Endodermal cell (in vitro differentiated cells): Measurements from ENCODE around the gene ZFYVE28. TPM values are rescaled to one million over a fixed set of nuclear protein-coding genes. Genes with fewer than 3 reads are reported as not detected.

Source experiments
- DNase-seq: peaks from one replicate; pipeline ENCODE4 v3.0.0-alpha.2; 2017
- H3K27ac ChIP-seq: 2 replicates; pipeline ENCODE4 v1.5.1; 2013; ENCODE audit warnings: mild to moderate bottlenecking, low read depth, low read length, moderate library complexity
- H3K27me3 ChIP-seq: 2 replicates; pipeline ENCODE4 v1.6.1; 2013; ENCODE audit warnings: mild to moderate bottlenecking, low read length, moderate library complexity; ENCODE audit not compliant: insufficient read depth, control insufficient read depth, poor library complexity, severe bottlenecking
- H3K36me3 ChIP-seq: 2 replicates; pipeline ENCODE4 v1.7.0; 2013; ENCODE audit warnings: mild to moderate bottlenecking, low read length, moderate library complexity; ENCODE audit not compliant: control insufficient read depth, insufficient read depth
- H3K4me1 ChIP-seq: one replicate; pipeline ENCODE4 v1.7.0; 2013; ENCODE audit warnings: low read length; ENCODE audit not compliant: control insufficient read depth, insufficient read depth
- H3K4me3 ChIP-seq: 2 replicates; pipeline ENCODE4 v1.5.1; 2013; ENCODE audit warnings: mild to moderate bottlenecking, low read length, moderate library complexity
- H3K9ac ChIP-seq: 2 replicates; pipeline ENCODE4 v1.6.1; 2013; ENCODE audit warnings: mild to moderate bottlenecking, low read length, moderate library complexity; ENCODE audit not compliant: poor library complexity, severe bottlenecking; ENCODE audit errors: extremely low read depth
- H3K9me3 ChIP-seq: 2 replicates; pipeline ENCODE4 v1.6.1; 2013; ENCODE audit warnings: mild to moderate bottlenecking, low read length, moderate library complexity; ENCODE audit not compliant: control insufficient read depth
- H3K27ac Mint-ChIP-seq: 2 replicates; pipeline ENCODE4 v1.8.0; 2020; ENCODE audit warnings: mixed read lengths
- H3K27me3 Mint-ChIP-seq: 2 replicates; pipeline ENCODE4 v1.8.0; 2021; ENCODE audit warnings: mild to moderate bottlenecking, mixed read lengths; ENCODE audit not compliant: insufficient read depth
- H3K36me3 Mint-ChIP-seq: 2 replicates; pipeline ENCODE4 v1.8.0; 2020; ENCODE audit warnings: low read depth, mixed read lengths
- H3K4me1 Mint-ChIP-seq: 2 replicates; pipeline ENCODE4 v1.8.0; 2020; ENCODE audit warnings: mixed read lengths
- H3K4me3 Mint-ChIP-seq: 2 replicates; pipeline ENCODE4 v1.8.0; 2020; ENCODE audit warnings: mild to moderate bottlenecking, moderate library complexity, mixed read lengths
- H3K9me3 Mint-ChIP-seq: 2 replicates; pipeline ENCODE4 v1.8.0; 2020; ENCODE audit warnings: mild to moderate bottlenecking, mixed read lengths
- WGBS, 2 experiments: methylation state at CpG; one replicate each; pipeline versions ENCODE4 v1.1.5 to v1.1.7; 2013; ENCODE audit warnings: missing lambda C conversion rate in 2 of 2, mixed read lengths in 1 of 2; ENCODE audit not compliant: insufficient coverage in 1 of 2, insufficient read length in 1 of 2; 5-methylcytosine and 5-hydroxymethylcytosine counted together
- total RNA-seq, 2 donors: library from RNA; stranded (reverse); fragmentation: NEBNext Ultra II Directional in 1 of 2; extraction: Animal tissue kit (Norgen Biotek cat#: 25700) in 1 of 2; gene quantifications; 2 replicates in 1 of 2; 3 replicates in 1 of 2; pipeline ENCODE4 v1.2.1, GENCODE V29; 2021
- TF ChIP-seq, protein P1 (sequence below): fragments of 200-600 bp; sonication (generic); conservative IDR thresholded peaks from 2 replicates; pipeline ENCODE4 v1.5.0; 2021; ENCODE audit warnings: antibody characterized with exemption, mild to moderate bottlenecking

Gene ZFYVE28
- total RNA-seq, 2 donors from 2014 or later = 0.73 to 1.6 TPM

DNA sequence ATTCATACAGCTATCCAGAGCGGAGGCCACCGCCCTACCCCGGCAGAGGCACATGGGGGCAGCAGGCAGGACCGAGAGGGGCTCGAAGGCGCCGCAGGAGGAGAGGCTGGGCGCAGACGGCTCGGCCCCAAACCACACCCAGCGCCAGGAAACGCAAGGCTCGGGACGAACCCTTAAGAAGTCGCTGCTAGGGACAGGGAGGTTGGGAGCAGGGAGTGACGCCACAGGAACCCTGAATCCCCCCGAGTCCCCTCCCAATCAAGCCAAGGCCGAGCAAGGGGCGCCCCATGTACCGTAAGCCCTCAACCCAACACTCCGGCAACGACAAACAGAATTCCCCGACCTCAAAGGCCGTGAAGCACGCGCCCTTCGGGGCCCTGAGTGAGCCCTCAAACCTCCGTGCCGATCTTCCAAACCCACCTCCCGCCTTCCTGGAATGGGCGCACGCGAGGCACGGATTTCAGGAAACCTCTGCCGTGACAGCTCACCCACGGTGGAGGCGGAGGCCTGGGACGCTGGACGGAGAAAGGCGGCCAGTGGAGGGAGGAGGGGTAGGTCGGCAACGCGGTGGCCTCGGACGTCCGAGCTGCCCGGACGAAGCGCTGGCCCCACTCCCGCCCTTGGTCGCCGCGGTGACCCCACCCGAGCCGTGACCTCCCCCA lies 1.8 kb downstream of the ZFYVE28 start:
- Histone ChIP-seq H3K9me3 (no peaks in the 10 kb centered on the region), H3K4me1 (peaks cover 5% of the 10 kb centered on the region), H3K4me3 (peak overlapping the region; percentile 69), H3K27me3 (peaks cover 73% of the 10 kb centered on the region), H3K36me3 (no peaks in the 10 kb centered on the region), H3K27ac (no peak overlapping the region), H3K9ac (no peak overlapping the region)
- no peaks in the 10 kb centered on the region for H3K36me3 Mint-ChIP-seq
- WGBS, 2 experiments = 3% methylated on average over 30 to 55 of the region's 55 CpGs
- DNase-seq = peak; percentile 90
- H3K27me3 Mint-ChIP-seq = peaks cover 78% of the 10 kb centered on the region
- H3K27ac Mint-ChIP-seq = no peak overlapping the region
- TF ChIP-seq, protein P1, sequence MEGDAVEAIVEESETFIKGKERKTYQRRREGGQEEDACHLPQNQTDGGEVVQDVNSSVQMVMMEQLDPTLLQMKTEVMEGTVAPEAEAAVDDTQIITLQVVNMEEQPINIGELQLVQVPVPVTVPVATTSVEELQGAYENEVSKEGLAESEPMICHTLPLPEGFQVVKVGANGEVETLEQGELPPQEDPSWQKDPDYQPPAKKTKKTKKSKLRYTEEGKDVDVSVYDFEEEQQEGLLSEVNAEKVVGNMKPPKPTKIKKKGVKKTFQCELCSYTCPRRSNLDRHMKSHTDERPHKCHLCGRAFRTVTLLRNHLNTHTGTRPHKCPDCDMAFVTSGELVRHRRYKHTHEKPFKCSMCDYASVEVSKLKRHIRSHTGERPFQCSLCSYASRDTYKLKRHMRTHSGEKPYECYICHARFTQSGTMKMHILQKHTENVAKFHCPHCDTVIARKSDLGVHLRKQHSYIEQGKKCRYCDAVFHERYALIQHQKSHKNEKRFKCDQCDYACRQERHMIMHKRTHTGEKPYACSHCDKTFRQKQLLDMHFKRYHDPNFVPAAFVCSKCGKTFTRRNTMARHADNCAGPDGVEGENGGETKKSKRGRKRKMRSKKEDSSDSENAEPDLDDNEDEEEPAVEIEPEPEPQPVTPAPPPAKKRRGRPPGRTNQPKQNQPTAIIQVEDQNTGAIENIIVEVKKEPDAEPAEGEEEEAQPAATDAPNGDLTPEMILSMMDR = peak; percentile 44
- peaks cover 31% of the 10 kb centered on the region for H3K4me1 Mint-ChIP-seq
- H3K9me3 Mint-ChIP-seq = no peaks in the 10 kb centered on the region
- peak overlapping the region; percentile 47 for H3K4me3 Mint-ChIP-seq

DNA sequence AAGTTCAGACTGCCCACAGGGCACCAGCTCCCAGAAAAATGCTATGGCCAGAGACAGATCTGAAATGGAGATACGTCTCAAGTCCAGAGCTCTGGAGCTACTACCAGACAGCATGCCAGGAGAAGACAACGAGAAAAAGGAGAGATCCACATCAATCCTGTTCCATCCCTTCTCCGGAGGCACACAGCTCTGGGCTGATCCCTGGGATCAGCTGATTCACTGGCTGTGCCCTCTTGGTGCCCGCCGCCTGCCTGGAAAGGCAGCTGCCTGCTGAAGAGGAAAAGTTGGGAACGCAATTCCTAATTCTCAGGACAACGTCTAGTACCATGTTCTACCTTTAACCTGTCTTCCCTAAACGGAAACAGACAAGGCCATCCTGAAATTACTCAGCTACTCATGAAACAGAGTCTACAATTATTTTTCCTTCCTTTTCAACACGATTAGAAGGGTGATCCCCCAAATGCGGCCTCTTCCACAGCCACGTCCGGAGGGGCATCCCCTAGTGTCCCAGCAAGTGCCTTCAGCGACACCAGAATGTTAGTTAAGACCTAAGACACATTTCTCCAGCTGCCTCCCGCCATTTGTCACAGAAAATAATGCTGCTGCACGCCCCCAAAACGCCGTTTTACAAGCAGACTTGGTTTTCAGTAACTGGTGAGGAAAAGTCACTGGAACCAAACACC lies 2.4 kb downstream of the ZFYVE28 start:
- H3K36me3 Mint-ChIP-seq = no peaks in the 10 kb centered on the region
- peak; percentile 47 for DNase-seq
- no peak overlapping the region for H3K27ac Mint-ChIP-seq
- 69 to 71% methylated on average over 16 to 17 of the region's 17 CpGs for whole genome bisulfite sequencing, 2 experiments
- Histone ChIP-seq H3K4me3 (peak overlapping the region; percentile 69), H3K4me1 (peaks cover 5% of the 10 kb centered on the region), H3K36me3 (no peaks in the 10 kb centered on the region), H3K27ac (no peak overlapping the region), H3K9ac (no peak overlapping the region), H3K27me3 (peaks cover 66% of the 10 kb centered on the region), H3K9me3 (no peaks in the 10 kb centered on the region)
- no peaks in the 10 kb centered on the region for H3K9me3 Mint-ChIP-seq
- TF ChIP-seq, protein P1 = no peak
- peaks cover 31% of the 10 kb centered on the region for H3K4me1 Mint-ChIP-seq
- H3K27me3 Mint-ChIP-seq = peaks cover 72% of the 10 kb centered on the region
- peak overlapping the region; percentile 47 for H3K4me3 Mint-ChIP-seq

DNA sequence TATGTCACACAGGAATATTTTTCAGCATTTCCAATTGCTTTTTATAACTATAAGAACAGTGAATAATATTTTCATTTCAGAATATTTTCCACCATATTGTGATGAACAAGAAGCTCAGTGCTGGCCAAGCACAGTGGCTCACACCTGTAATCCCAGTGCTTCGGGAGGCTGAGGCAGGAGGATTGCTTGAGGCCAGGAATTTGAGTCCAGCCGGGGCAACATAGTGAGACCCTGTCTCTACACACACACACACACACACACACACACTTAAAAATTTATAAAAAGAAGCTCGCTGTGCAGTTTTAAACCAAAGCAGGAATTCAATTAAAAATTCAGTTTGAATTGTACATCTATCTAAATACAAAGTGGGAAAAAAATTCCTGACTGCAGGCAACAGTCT lies 3.2 kb downstream of the ZFYVE28 start:
- Mint-ChIP-seq H3K27me3 (peaks cover 67% of the 10 kb centered on the region), H3K4me1 (peaks cover 31% of the 10 kb centered on the region), H3K4me3 (no peak overlapping the region), H3K36me3 (no peaks in the 10 kb centered on the region), H3K9me3 (no peaks in the 10 kb centered on the region), H3K27ac (no peak overlapping the region)
- Histone ChIP-seq H3K27ac (no peak overlapping the region), H3K9ac (no peak overlapping the region), H3K27me3 (peaks cover 58% of the 10 kb centered on the region), H3K4me3 (no peak overlapping the region), H3K36me3 (no peaks in the 10 kb centered on the region), H3K9me3 (no peaks in the 10 kb centered on the region), H3K4me1 (peaks cover 5% of the 10 kb centered on the region)
- WGBS, 2 experiments = 95% methylated on average over 3 of the region's 3 CpGs; no CpG with 5 or more reads in 1 of the 2 experiments
- no peak for DNase-seq
- TF ChIP-seq, protein P1 = no peak
